Measurements from ENCODE around the gene CDK5RAP3. TPM values are rescaled to one million over a fixed set of nuclear protein-coding genes. Genes with fewer than 3 reads are reported as not detected.

CDK5RAP3 gene
- total RNA-seq, 4 donors from 2014 or later, result 43.8 to 98.8 (median 63.8) TPM

GRCh38 chr17:47957591-47958490 lies 13.1 kb upstream of the CDK5RAP3 start, which contains the start of gene PRR15L:
TSS of gene PRR15L (minus strand) at chr17:47957883. CDS start at chr17:47953234, 4,649 bp downstream.
- TF ChIP-seq EP300 (IDR thresholded peaks at IDR 0.05) (no peak), POLR2AphosphoS5 (IDR thresholded peaks at IDR 0.05) (no peak), POLR2A (IDR thresholded peaks at IDR 0.05) (no peak), CTCF (IDR thresholded peaks at IDR 0.05) (no peak)
- no peak within 1 kb of the TSS for H3K4me3 ChIP-seq
- H3K27me3 ChIP-seq, result no peaks in the 10 kb centered on the region
- H3K36me3 ChIP-seq, result peaks cover 0 to under 1% of the 10 kb centered on the region in 2 donors
- no peak for ATAC-seq
- no peak within 1 kb of the TSS for H3K27ac ChIP-seq
- H3K4me1 ChIP-seq, result no peaks in the 10 kb centered on the region
- 37% methylated on average over 2 of the region's 16 CpGs; no CpG with 5 or more reads in 1 of the 2 donors for WGBS, 2 donors (ENCODE audit: low coverage in 1 of 2)
- H3K9me3 ChIP-seq, result no peaks in the 10 kb centered on the region

GRCh38 chr17:47959825-47960655 lies 10.9 kb upstream of the CDK5RAP3 start:
- no peaks in the 10 kb centered on the region for H3K4me1 ChIP-seq
- H3K27me3 ChIP-seq, result no peaks in the 10 kb centered on the region
- H3K27ac ChIP-seq, result no peak overlapping the region
- no peaks in the 10 kb centered on the region for H3K9me3 ChIP-seq
- no peak for ATAC-seq
- peaks cover 0 to 4% of the 10 kb centered on the region in 2 donors for H3K36me3 ChIP-seq
- TF ChIP-seq POLR2A (IDR thresholded peaks at IDR 0.05) (no peak), EP300 (IDR thresholded peaks at IDR 0.05) (no peak), POLR2AphosphoS5 (IDR thresholded peaks at IDR 0.05) (no peak), CTCF (IDR thresholded peaks at IDR 0.05) (no peak)
- H3K4me3 ChIP-seq, result no peak overlapping the region
- 79 to 80% methylated on average over 1 to 3 of the region's 8 CpGs for WGBS, 2 donors (ENCODE audit: low coverage in 1 of 2)

GRCh38 chr17:47961406-47961805 lies 9.5 kb upstream of the CDK5RAP3 start:
- H3K4me3 ChIP-seq, result no peak overlapping the region
- no peak for TF ChIP-seq EP300 (IDR thresholded peaks at IDR 0.05)
- TF ChIP-seq POLR2AphosphoS5 (IDR thresholded peaks at IDR 0.05), result no peak
- TF ChIP-seq POLR2A (IDR thresholded peaks at IDR 0.05), result no peak
- no peak for TF ChIP-seq CTCF (IDR thresholded peaks at IDR 0.05)
- peaks cover 0 to 4% of the 10 kb centered on the region in 2 donors for H3K36me3 ChIP-seq
- ATAC-seq, result no peak
- H3K27me3 ChIP-seq, result no peaks in the 10 kb centered on the region
- no peaks in the 10 kb centered on the region for H3K9me3 ChIP-seq
- no peak overlapping the region for H3K27ac ChIP-seq
- 82 to 83% methylated on average over 3 to 6 of the region's 6 CpGs for WGBS, 2 donors (ENCODE audit: low coverage in 1 of 2)
- H3K4me1 ChIP-seq, result peaks cover 0 to 5% (median 0%) of the 10 kb centered on the region in 3 donors

- Histone ChIP-seq H3K27me3 (no peaks in the 10 kb centered on the region), H3K4me1 (peaks cover 0 to 7% (median 0%) of the 10 kb centered on the region in 3 donors), H3K36me3 (peaks cover 0 to 4% of the 10 kb centered on the region in 2 donors), H3K9me3 (no peaks in the 10 kb centered on the region), H3K27ac (no peak overlapping the region), H3K4me3 (no peak overlapping the region)
- ATAC-seq, result no peak
- 90% methylated on average over 3 of the region's 3 CpGs; no CpG with 5 or more reads in 1 of the 2 donors for WGBS, 2 donors (ENCODE audit: low coverage in 1 of 2)
- TF ChIP-seq POLR2A (IDR thresholded peaks at IDR 0.05) (no peak), CTCF (IDR thresholded peaks at IDR 0.05) (no peak), EP300 (IDR thresholded peaks at IDR 0.05) (no peak), POLR2AphosphoS5 (IDR thresholded peaks at IDR 0.05) (no peak)
These were observed 8.0 kb upstream of the CDK5RAP3 start for GRCh38 chr17:47962901-47963300.

Data from gastroesophageal sphincter (tissue), 4 donors.